GM12801 (cell line): ENCODE results near the gene CPSF7.

ENCODE experiments used
- CTCF ChIP-seq: IDR thresholded peaks from one replicate; pipeline ENCODE4 v1.5.1; 2011; ENCODE audit warnings: control low read depth; ENCODE audit not compliant: insufficient read length; ENCODE audit errors: extremely low read depth

Gene CPSF7

GRCh38 chr11:61357894-61358239 is 71.9 kb downstream of the CPSF7 start:
- no peak for TF ChIP-seq CTCF

GRCh38 chr11:61357233-61357893 is 72.4 kb downstream of the CPSF7 start:
- TF ChIP-seq CTCF: no peak

DNA sequence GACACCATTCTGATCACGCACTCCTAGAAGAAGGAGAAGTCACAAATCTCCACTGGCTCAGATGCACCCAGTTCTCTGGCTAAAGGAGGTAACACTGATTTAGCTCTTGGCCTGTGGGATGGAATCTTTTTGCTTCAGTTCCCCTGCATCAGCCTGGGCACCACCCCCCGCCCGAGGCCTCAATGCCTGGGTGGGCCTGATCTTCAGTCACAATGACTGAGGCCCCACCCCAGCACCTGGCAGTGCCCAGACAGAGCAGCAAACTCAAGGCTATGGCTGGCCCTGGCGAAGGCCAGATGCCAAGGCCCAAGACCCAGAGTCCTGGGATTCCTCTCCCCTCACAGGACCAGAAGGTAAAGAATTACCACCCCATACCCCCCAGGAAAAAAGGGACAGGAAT is 73.1 kb downstream of the CPSF7 start:
- TF ChIP-seq CTCF: no peak

- TF ChIP-seq CTCF: no peak
Observed at GRCh38 chr11:61354208-61354607, 75.6 kb downstream of the CPSF7 start.

GRCh38 chr11:61353131-61354067 is 76.4 kb downstream of the CPSF7 start:
- TF ChIP-seq CTCF: no peak
